GM18526 (cell line): Measurements from ENCODE around the gene POP7.

Source experiments
- POLR2A ChIP-seq: IDR thresholded peaks from 3 replicates; pipeline ENCODE4 v1.6.1; 2011; ENCODE audit not compliant: insufficient read length; ENCODE audit errors: extremely low read depth

The POP7 gene

GRCh38 chr7:100706672-100707311 is 871 bp downstream of the POP7 start:
- TF ChIP-seq POLR2A, result no peak

GRCh38 chr7:100708395-100708794 is 2.5 kb downstream of the POP7 start:
- TF ChIP-seq POLR2A, result no peak

GRCh38 chr7:100710452-100710851 is 4.5 kb downstream of the POP7 start:
- no peak for TF ChIP-seq POLR2A

DNA sequence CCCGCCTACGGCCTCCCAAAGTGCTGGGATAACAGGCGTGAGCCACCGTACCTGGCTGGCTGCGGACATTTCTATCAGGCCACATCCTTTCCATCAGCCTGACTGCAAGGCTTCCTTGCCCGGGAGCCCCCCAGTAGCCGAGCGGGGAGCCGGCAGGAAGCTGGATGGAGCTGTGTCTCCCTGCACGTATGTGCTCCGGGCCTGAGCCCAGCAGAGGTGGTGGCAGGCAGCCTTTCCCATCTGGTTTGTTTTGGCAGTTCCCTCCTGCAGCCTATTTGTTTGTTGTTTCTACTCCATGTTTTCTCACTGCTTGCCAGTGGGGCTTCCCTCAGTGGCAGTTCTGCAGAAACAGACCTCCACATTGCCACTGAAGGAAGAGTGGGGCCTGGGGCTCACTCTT is 5.4 kb downstream of the POP7 start:
- TF ChIP-seq POLR2A, result no peak

DNA sequence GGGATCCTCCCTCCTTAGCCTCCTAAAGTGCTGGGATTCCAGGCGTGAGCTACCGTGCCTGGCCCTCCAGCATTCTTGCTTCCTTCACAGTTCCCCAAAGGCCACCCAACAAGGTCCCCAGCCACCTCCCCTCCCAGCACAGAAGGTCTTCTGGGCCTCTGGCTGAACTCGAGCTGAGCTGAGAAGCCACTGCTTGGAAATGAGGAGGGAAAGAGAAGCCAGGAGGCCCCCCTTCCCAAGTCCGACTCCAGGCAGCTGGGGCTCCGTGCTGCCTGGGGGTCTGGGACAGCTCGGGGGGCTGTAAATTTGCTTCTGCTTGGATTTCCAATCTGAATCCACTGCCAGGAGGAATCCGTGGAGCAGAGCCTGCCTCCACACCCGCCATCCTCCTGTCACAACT is 8.8 kb downstream of the POP7 start:
- TF ChIP-seq POLR2A, result no peak

- no peak for TF ChIP-seq POLR2A
These were observed 13.8 kb downstream of the POP7 start for GRCh38 chr7:100719523-100720278.

DNA sequence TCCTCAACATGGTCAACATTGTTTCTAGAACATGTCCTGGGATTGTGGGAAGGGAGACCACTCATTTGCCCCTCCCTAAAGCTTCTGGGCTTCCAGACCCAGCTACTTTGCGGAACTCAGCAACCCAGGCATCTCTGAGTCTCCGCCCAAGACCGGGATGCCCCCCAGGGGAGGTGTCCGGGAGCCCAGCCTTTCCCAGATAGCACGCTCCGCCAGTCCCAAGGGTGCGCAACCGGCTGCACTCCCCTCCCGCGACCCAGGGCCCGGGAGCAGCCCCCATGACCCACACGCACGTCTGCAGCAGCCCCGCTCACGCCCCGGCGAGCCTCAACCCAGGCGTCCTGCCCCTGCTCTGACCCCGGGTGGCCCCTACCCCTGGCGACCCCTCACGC is 14.4 kb downstream of the POP7 start, which contains the start of gene EPO:
TSS of gene EPO (plus strand) at position 190 of the 392 bp plus-strand sequence. CDS start 513 bp downstream, outside the sequence.
- TF ChIP-seq POLR2A, result no peak

DNA sequence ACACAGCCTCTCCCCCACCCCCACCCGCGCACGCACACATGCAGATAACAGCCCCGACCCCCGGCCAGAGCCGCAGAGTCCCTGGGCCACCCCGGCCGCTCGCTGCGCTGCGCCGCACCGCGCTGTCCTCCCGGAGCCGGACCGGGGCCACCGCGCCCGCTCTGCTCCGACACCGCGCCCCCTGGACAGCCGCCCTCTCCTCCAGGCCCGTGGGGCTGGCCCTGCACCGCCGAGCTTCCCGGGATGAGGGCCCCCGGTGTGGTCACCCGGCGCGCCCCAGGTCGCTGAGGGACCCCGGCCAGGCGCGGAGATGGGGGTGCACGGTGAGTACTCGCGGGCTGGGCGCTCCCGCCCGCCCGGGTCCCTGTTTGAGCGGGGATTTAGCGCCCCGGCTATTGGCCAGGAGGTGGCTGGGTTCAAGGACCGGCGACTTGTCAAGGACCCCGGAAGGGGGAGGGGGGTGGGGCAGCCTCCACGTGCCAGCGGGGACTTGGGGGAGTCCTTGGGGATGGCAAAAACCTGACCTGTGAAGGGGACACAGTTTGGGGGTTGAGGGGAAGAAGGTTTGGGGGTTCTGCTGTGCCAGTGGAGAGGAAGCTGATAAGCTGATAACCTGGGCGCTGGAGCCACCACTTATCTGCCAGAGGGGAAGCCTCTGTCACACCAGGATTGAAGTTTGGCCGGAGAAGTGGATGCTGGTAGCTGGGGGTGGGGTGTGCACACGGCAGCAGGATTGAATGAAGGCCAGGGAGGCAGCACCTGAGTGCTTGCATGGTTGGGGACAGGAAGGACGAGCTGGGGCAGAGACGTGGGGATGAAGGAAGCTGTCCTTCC is 15.0 kb downstream of the POP7 start:
- no peak for TF ChIP-seq POLR2A

GRCh38 chr7:100721505-100721812 is 15.5 kb downstream of the POP7 start:
- TF ChIP-seq POLR2A, result no peak

DNA sequence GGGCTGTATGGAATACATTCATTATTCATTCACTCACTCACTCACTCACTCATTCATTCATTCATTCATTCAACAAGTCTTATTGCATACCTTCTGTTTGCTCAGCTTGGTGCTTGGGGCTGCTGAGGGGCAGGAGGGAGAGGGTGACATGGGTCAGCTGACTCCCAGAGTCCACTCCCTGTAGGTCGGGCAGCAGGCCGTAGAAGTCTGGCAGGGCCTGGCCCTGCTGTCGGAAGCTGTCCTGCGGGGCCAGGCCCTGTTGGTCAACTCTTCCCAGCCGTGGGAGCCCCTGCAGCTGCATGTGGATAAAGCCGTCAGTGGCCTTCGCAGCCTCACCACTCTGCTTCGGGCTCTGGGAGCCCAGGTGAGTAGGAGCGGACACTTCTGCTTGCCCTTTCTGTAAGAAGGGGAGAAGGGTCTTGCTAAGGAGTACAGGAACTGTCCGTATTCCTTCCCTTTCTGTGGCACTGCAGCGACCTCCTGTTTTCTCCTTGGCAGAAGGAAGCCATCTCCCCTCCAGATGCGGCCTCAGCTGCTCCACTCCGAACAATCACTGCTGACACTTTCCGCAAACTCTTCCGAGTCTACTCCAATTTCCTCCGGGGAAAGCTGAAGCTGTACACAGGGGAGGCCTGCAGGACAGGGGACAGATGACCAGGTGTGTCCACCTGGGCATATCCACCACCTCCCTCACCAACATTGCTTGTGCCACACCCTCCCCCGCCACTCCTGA is 16.7 kb downstream of the POP7 start:
- no peak for TF ChIP-seq POLR2A

- TF ChIP-seq POLR2A, result no peak
These were observed 17.9 kb downstream of the POP7 start for GRCh38 chr7:100723732-100724275.

DNA sequence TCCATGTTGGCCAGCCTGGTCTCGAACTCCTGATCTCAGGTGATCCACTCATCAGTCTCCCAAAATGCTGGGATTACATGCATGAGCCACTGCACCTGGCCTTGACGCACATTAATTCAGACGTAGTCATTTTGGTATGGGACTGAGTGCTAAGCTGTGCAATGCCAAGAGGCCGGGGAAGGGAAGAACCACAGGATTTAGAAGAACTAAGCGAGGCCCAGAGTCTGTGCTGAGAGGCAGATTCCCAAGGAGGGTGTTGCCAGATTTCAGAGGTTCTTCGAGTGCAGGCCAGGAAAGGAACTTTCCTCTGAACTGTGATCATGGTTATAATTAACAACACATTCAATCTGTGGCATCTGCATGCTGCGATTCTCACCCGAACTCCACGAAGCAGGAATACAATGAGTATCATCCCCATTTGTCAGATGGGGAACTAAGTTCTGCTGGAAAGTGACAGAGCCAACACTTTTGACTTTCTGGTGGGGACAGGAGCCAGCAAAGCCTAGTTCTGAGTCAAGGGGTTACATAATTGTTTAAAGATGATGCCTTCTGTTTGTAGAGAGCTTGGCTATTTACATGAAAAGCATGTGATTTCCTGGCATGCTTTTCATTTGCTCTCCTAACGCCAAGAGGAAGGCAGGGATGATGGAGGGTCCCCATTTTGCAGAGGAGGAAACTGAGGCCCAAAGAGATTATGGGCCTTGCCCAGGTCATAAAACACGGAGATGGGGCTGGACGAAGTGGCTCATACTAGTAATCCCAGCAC is 21.3 kb downstream of the POP7 start:
- no peak for TF ChIP-seq POLR2A

- no peak for TF ChIP-seq POLR2A
These were observed 22.3 kb downstream of the POP7 start for GRCh38 chr7:100728196-100728595.

- no peak for TF ChIP-seq POLR2A
These were observed 24.3 kb downstream of the POP7 start for GRCh38 chr7:100730136-100730800.
